Measurements from ENCODE around the gene NPAS1.

NPAS1 gene

DNA sequence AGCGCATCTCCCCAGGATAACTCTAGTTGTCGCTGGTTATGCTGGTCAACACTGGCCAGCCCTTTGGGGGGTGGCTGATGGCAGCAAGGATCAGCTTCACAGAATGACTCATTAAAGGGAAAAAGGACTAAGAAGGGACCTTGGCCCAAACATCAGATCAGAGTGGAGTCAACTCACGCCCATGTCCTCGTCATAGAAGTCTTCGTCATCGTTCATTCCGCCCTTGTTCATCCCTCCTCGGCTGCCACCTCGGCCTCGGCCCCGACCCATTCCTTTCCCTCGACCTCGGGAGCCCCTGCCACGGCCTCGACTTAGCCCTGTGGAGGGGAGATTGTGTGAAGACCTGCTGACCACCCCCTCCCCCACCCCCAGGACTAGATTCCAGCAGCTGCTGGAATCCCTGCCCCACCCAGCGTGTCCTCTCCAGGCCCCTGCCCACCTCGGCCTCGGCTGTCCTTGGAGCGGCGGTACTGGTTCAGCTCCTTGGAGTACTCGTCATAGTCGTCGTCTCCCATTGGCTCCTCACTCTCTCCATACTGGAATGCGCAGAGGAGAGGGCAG lies 65.3 kb downstream of the NPAS1 start:
- DNase-seq, result no peak

DNA sequence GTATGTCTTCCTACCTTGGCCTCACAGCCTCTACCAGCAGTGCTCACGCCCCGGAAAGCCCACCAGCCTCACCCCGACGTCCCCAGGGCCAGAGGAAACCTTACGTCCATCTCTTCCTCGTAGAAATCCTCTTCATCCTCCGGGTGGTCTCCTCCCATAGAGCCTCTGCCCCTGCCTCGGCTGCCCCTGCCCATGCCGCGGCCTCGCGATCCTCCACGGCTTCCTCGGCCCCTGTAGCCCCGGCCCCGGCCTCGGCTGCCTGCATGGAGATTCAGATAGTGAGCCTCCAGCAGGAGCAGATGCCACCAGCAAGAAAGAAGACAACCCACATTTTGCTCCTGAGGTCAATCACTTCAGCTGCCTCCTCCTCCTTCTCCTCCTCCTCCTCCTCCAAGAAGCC lies 66.6 kb downstream of the NPAS1 start:
- DNase-seq, result no peak

GRCh38 chr19:47089767-47090350 lies 70.2 kb downstream of the NPAS1 start:
- no peak for DNase-seq

GRCh38 chr19:47093254-47093653 lies 73.6 kb downstream of the NPAS1 start:
- no peak for DNase-seq

GRCh38 chr19:47093841-47094240 lies 74.2 kb downstream of the NPAS1 start:
- DNase-seq, result no peak

- DNase-seq, result no peak
Measured at GRCh38 chr19:47094557-47095475, 75.2 kb downstream of the NPAS1 start.

Data from activated CD4-positive, alpha-beta T cell treated with anti-CD3 and anti-CD28 coated beads, Interleukin-2, amount 50 U/mL, for 1 hour (primary cell).